Psoas muscle (tissue), 8 donors: Measurements from ENCODE around the gene SEMA4D. TPM values are rescaled to one million over a fixed set of nuclear protein-coding genes. Genes with fewer than 3 reads are reported as not detected.

Experiments used
- ATAC-seq, 4 donors: fragments of 200-7000 bp; cut with Tn5 transposase; one replicate each; pipeline ENCODE4 v1.9.1; 2020; ENCODE audit warnings: moderate library complexity in 3 of 4, mild to moderate bottlenecking in 2 of 4
- DNase-seq, 2 donors: peaks; one replicate each; pipeline ENCODE4 v3.0.0-alpha.2; 2020
- H3K27ac ChIP-seq: fragments of 200-600 bp; one replicate; pipeline ENCODE4 v1.8.0; 2022
- H3K27me3 ChIP-seq, 3 donors: fragments of 200-600 bp in 1 of 3; one replicate each; pipeline versions ENCODE4 v1.6.1 to v1.8.0; 2013 to 2022; ENCODE audit warnings: low read length in 2 of 3, mild to moderate bottlenecking in 2 of 3, moderate library complexity in 1 of 3; ENCODE audit not compliant: insufficient read depth in 3 of 3
- H3K36me3 ChIP-seq, 2 donors: fragments of 200-600 bp in 1 of 2; one replicate each; pipeline versions ENCODE4 v1.6.1 to v1.8.0; 2013 to 2022; ENCODE audit warnings: low read depth in 1 of 2, mild to moderate bottlenecking in 1 of 2, moderate library complexity in 1 of 2; ENCODE audit not compliant: insufficient read depth in 1 of 2
- H3K4me1 ChIP-seq: fragments of 200-600 bp; one replicate; pipeline ENCODE4 v1.8.0; 2022
- H3K4me3 ChIP-seq: fragments of 200-600 bp; one replicate; pipeline ENCODE4 v1.8.0; 2022; ENCODE audit warnings: mild to moderate bottlenecking
- H3K9me3 ChIP-seq: fragments of 200-600 bp; one replicate; pipeline ENCODE4 v1.8.0; 2022
- CTCF ChIP-seq: fragments of 200-600 bp; IDR thresholded peaks from one replicate; pipeline ENCODE4 v1.8.0; 2022; ENCODE audit warnings: antibody characterized with exemption
- WGBS, 3 donors: extraction: QIAGEN DNeasy Blood & Tissue Kit; methylation state at CpG; one replicate each; pipeline versions ENCODE4 v1.1.6 to v1.1.7; 2013; 5-methylcytosine and 5-hydroxymethylcytosine counted together
- intact Hi-C, 2 donors: fragments of 100-400 bp; cut with DNase I; formaldehyde crosslinking; loops; one replicate each; pipeline versions ENCODE4 v1.11.0 to v1.14.2; 2022
- polyA plus RNA-seq, 3 donors: library from polyadenylated mRNA; stranded (reverse); fragments of 200-250 nt; gene quantifications; one replicate each; pipeline ENCODE4 v1.2.3, GENCODE V29; 2013
- total RNA-seq, 4 donors: library from RNA; stranded (reverse); fragmentation: NEBNext Ultra II Directional in 2 of 4; extraction: Animal tissue kit (Norgen Biotek cat#: 25700) in 2 of 4; gene quantifications; one replicate each; pipeline versions ENCODE4 v1.2.1 to v1.2.4, GENCODE V29; 2021 to 2023
- donor health status: healthy with polysubstance abuse.
- donor health status: DM: no; HTN: no; CAD: no; lungs with moderate emphysema.
- donor health status: Bipolar disorder and iron deficiency.
- donor health status: healthy.
- donor health status: DM: yes; HTN: yes; CAD: no.
- donor health status: DM: no; HTN: no; CAD: no.
- donor health status: DM: no; HTN: no; CAD: no.
- donor health status: DM: yes; HTN: yes; CAD: no.

The SEMA4D gene
- total and polyA plus RNA-seq, 7 donors = 9.3 to 111 (median 32.1) TPM

GRCh38 chr9:89526667-89527066 is 28.8 kb upstream of the SEMA4D start:
- H3K9me3 ChIP-seq = no peaks in the 10 kb centered on the region
- no peak overlapping the region for H3K27ac ChIP-seq
- H3K4me1 ChIP-seq = no peaks in the 10 kb centered on the region
- peaks cover 0 to 2% (median 0%) of the 10 kb centered on the region in 3 donors for H3K27me3 ChIP-seq
- WGBS, 3 donors = 70 to 80% (median 73%) methylated on average over 3 of the region's 3 CpGs
- ATAC-seq = peak in 1 of 4 donors; percentile 55
- intact Hi-C loops = no loop called here
- no peaks in the 10 kb centered on the region for H3K36me3 ChIP-seq
- H3K4me3 ChIP-seq = no peak overlapping the region
- DNase-seq = no peak
- no peak for TF ChIP-seq CTCF

- Histone ChIP-seq H3K36me3 (no peaks in the 10 kb centered on the region), H3K27ac (no peak overlapping the region), H3K4me3 (no peak overlapping the region), H3K9me3 (no peaks in the 10 kb centered on the region), H3K27me3 (peaks cover 0 to 2% (median 0%) of the 10 kb centered on the region in 3 donors), H3K4me1 (no peaks in the 10 kb centered on the region)
- DNase-seq (no peak), ATAC-seq (no peak)
- no peak for TF ChIP-seq CTCF
- 71 to 77% (median 75%) methylated on average over 24 of the region's 24 CpGs for WGBS, 3 donors
- intact Hi-C loops = no loop called here
Measured at GRCh38 chr9:89525446-89526374, 27.8 kb upstream of the SEMA4D start.

- Histone ChIP-seq H3K9me3 (no peaks in the 10 kb centered on the region), H3K27me3 (peaks cover 0 to 2% (median 0%) of the 10 kb centered on the region in 3 donors), H3K36me3 (no peaks in the 10 kb centered on the region), H3K4me1 (peaks cover 4% of the 10 kb centered on the region), H3K4me3 (no peak overlapping the region), H3K27ac (no peak overlapping the region)
- intact Hi-C loops = no loop called here
- TF ChIP-seq CTCF = no peak
- WGBS, 3 donors = 65 to 69% (median 68%) methylated on average over 6 of the region's 6 CpGs
- ATAC-seq (no peak), DNase-seq (no peak)
Measured at GRCh38 chr9:89524963-89525362, 27.1 kb upstream of the SEMA4D start.

- intact Hi-C loops = no loop called here
- H3K36me3 ChIP-seq = no peaks in the 10 kb centered on the region
- peaks cover 0 to 2% (median 0%) of the 10 kb centered on the region in 3 donors for H3K27me3 ChIP-seq
- H3K4me1 ChIP-seq = peaks cover 12% of the 10 kb centered on the region
- TF ChIP-seq CTCF = no peak
- DNase-seq = no peak
- WGBS, 3 donors = 72 to 78% (median 77%) methylated on average over 3 of the region's 3 CpGs
- ATAC-seq = no peak
- H3K27ac ChIP-seq = no peak overlapping the region
- H3K9me3 ChIP-seq = no peaks in the 10 kb centered on the region
- H3K4me3 ChIP-seq = no peak overlapping the region
Measured at GRCh38 chr9:89523948-89524347, 26.0 kb upstream of the SEMA4D start.
